HepG2 (cell line): ENCODE data around the gene SEPTIN12. TPM values are rescaled to one million over a fixed set of nuclear protein-coding genes. Genes with fewer than 3 reads are reported as not detected.

ENCODE experiments used
- BORCS8-MEF2B ChIP-seq: sonication (generic); formaldehyde crosslinking; IDR thresholded peaks from 2 replicates; pipeline ENCODE4 v1.8.0; 2022; ENCODE audit warnings: mild to moderate bottlenecking, missing genetic modification reagents
- ELF4 ChIP-seq: sonication (generic); formaldehyde crosslinking; IDR thresholded peaks from 2 replicates; pipeline ENCODE4 v1.5.0; 2020; ENCODE audit warnings: missing genetic modification reagents, mild to moderate bottlenecking, moderate library complexity, borderline replicate concordance
- HNRNPUL1 ChIP-seq: fragments of 200-400 bp; formaldehyde crosslinking; IDR thresholded peaks from 2 replicates; pipeline ENCODE4 v1.6.1; 2017; ENCODE audit warnings: low read depth, mild to moderate bottlenecking, low read length, moderate library complexity
- MIER3 ChIP-seq: IDR thresholded peaks from 2 replicates; pipeline ENCODE4 v1.6.1; 2016; ENCODE audit warnings: missing compliant biosample characterization, borderline replicate concordance
- NPAS2 ChIP-seq: sonication (generic); formaldehyde crosslinking; IDR thresholded peaks from 2 replicates; pipeline ENCODE4 v1.8.0; 2022; ENCODE audit warnings: mild to moderate bottlenecking, missing genetic modification reagents, borderline replicate concordance
- NR2F2 ChIP-seq: IDR thresholded peaks from 2 replicates; pipeline ENCODE4 v1.6.1; 2012; ENCODE audit warnings: low read depth, inconsistent platforms, borderline replicate concordance
- PAF1 ChIP-seq: IDR thresholded peaks from 2 replicates; pipeline ENCODE4 v1.6.1; 2016; ENCODE audit warnings: missing genetic modification reagents, missing compliant biosample characterization
- RAD51 ChIP-seq: fragments of 450-650 bp; IDR thresholded peaks from 2 replicates; pipeline ENCODE4 v1.6.1; 2016; ENCODE audit warnings: borderline replicate concordance
- SAP130 ChIP-seq: IDR thresholded peaks from 2 replicates; pipeline ENCODE4 v1.6.1; 2016; ENCODE audit warnings: low read depth
- SRY ChIP-seq: sonication (generic); formaldehyde crosslinking; IDR thresholded peaks from 2 replicates; pipeline ENCODE4 v1.8.0; 2022; ENCODE audit warnings: mild to moderate bottlenecking, missing genetic modification reagents
- THAP11 ChIP-seq: IDR thresholded peaks from 2 replicates; pipeline ENCODE4 v1.6.1; 2016; ENCODE audit warnings: missing biosample characterization, missing genetic modification reagents
- ZFP37 ChIP-seq: sonication (generic); formaldehyde crosslinking; IDR thresholded peaks from 2 replicates; pipeline ENCODE4 v1.4.0; 2020; ENCODE audit warnings: missing genetic modification reagents, borderline replicate concordance
- ZMYM4 ChIP-seq: sonication (generic); formaldehyde crosslinking; IDR thresholded peaks from 2 replicates; pipeline ENCODE4 v1.8.1; 2023; ENCODE audit warnings: mild to moderate bottlenecking, missing genetic modification reagents
- ZNF274 ChIP-seq: sonication (generic); formaldehyde crosslinking; IDR thresholded peaks from 2 replicates; pipeline ENCODE4 v1.5.1; 2020; ENCODE audit warnings: mild to moderate bottlenecking, missing genetic modification reagents
- ZNF329 ChIP-seq: sonication (generic); formaldehyde crosslinking; IDR thresholded peaks from 2 replicates; pipeline ENCODE4 v1.9.0; 2021; ENCODE audit warnings: low read depth, mild to moderate bottlenecking, missing genetic modification reagents
- ZNF589 ChIP-seq: sonication (generic); formaldehyde crosslinking; conservative IDR thresholded peaks from 2 replicates; pipeline ENCODE4 v1.8.0; 2022; ENCODE audit warnings: mild to moderate bottlenecking, moderate library complexity, missing genetic modification reagents
- ZNF670 ChIP-seq: sonication (generic); formaldehyde crosslinking; IDR thresholded peaks from 2 replicates; pipeline ENCODE4 v1.8.0; 2022; ENCODE audit warnings: mild to moderate bottlenecking, missing genetic modification reagents, borderline replicate concordance
- ZNF724P ChIP-seq: sonication (generic); formaldehyde crosslinking; IDR thresholded peaks from 2 replicates; pipeline ENCODE4 v1.8.0; 2022; ENCODE audit warnings: missing genetic modification reagents, borderline replicate concordance
- ZSCAN25 ChIP-seq: sonication (generic); formaldehyde crosslinking; IDR thresholded peaks from 2 replicates; pipeline ENCODE4 v1.8.0; 2022; ENCODE audit warnings: mild to moderate bottlenecking, missing genetic modification reagents
- ZSCAN9 ChIP-seq: IDR thresholded peaks from 2 replicates; pipeline ENCODE4 v1.6.1; 2016; ENCODE audit warnings: borderline replicate concordance
- polyA plus RNA-seq, 8 experiments: library from polyadenylated mRNA; depleted of rRNA in 3 of 8; stranded (reverse) in 7 of 8; unstranded in 1 of 8; fragments of >200 nt; fragmentation: Illumina TruSeq in 4 of 8; extraction: Trizol in 4 of 8; gene quantifications; 2 replicates each; pipeline versions ENCODE4 v1.2.1 to v1.2.3, GENCODE V29; 2011 to 2016; ENCODE audit warnings: low read depth in 4 of 8, missing spikeins in 1 of 8, mixed read lengths in 1 of 8; ENCODE audit not compliant: insufficient read depth in 1 of 8
- total RNA-seq, 5 experiments: library from RNA; depleted of rRNA; stranded (reverse); fragments of >200 nt; fragmentation: Illumina TruSeq; extraction: Trizol; gene quantifications; 2 replicates each; pipeline ENCODE4 v1.2.3, GENCODE V29; 2016; ENCODE audit warnings: low read depth in 1 of 5
- TF ChIP-seq, protein P1 (sequence below): sonication (generic); formaldehyde crosslinking; IDR thresholded peaks from 2 replicates; pipeline ENCODE4 v1.4.0; 2020; ENCODE audit warnings: missing genetic modification reagents, borderline replicate concordance
- TF ChIP-seq, protein P2 (sequence below): sonication (generic); formaldehyde crosslinking; IDR thresholded peaks from 2 replicates; pipeline ENCODE4 v1.4.0; 2020; ENCODE audit warnings: missing genetic modification reagents
- TF ChIP-seq, protein P3 (sequence below): sonication (generic); IDR thresholded peaks from 2 replicates; pipeline ENCODE4 v1.6.1; 2016; ENCODE audit warnings: low read depth, borderline replicate concordance

The SEPTIN12 gene
- total and polyA plus RNA-seq, 2 of the 13 experiments (the other 11 are each of a cell fraction or from before 2014, with no cell fraction given), result 0.22 TPM; not detected in 1

GRCh38 chr16:4734063-4734729, 53.9 kb downstream of the SEPTIN12 start, which contains the start of the genes ANKS3 and DNAAF8 (continued):
- TF ChIP-seq, protein P1, sequence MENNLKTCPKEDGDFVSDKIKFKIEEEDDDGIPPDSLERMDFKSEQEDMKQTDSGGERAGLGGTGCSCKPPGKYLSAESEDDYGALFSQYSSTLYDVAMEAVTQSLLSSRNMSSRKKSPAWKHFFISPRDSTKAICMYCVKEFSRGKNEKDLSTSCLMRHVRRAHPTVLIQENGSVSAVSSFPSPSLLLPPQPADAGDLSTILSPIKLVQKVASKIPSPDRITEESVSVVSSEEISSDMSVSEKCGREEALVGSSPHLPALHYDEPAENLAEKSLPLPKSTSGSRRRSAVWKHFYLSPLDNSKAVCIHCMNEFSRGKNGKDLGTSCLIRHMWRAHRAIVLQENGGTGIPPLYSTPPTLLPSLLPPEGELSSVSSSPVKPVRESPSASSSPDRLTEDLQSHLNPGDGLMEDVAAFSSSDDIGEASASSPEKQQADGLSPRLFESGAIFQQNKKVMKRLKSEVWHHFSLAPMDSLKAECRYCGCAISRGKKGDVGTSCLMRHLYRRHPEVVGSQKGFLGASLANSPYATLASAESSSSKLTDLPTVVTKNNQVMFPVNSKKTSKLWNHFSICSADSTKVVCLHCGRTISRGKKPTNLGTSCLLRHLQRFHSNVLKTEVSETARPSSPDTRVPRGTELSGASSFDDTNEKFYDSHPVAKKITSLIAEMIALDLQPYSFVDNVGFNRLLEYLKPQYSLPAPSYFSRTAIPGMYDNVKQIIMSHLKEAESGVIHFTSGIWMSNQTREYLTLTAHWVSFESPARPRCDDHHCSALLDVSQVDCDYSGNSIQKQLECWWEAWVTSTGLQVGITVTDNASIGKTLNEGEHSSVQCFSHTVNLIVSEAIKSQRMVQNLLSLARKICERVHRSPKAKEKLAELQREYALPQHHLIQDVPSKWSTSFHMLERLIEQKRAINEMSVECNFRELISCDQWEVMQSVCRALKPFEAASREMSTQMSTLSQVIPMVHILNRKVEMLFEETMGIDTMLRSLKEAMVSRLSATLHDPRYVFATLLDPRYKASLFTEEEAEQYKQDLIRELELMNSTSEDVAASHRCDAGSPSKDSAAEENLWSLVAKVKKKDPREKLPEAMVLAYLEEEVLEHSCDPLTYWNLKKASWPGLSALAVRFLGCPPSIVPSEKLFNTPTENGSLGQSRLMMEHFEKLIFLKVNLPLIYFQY (CRISPR knock-in tag), result peak; percentile 94
- TF ChIP-seq RAD51 (no peak), NR2F2 (no peak), NPAS2 (CRISPR knock-in tag) (no peak), ZNF329 (CRISPR knock-in tag) (no peak), SRY (CRISPR knock-in tag) (peak; percentile 82; the same call in 1 of the 2 replicates), ZNF670 (0 out of 2 replicates have a peak, but pooled peaks have one; percentile 78), MIER3 (CRISPR knock-in tag) (peak; percentile 33; the same call in 1 of the 2 replicates), PAF1 (CRISPR knock-in tag) (no peak), ZSCAN9 (CRISPR knock-in tag) (peak; percentile 68; the same call in 1 of the 2 replicates), ZFP37 (CRISPR knock-in tag) (no peak), SAP130 (peak; percentile 99), ZNF274 (CRISPR knock-in tag) (0 out of 2 replicates have a peak, but pooled peaks have one; percentile 13), BORCS8-MEF2B (CRISPR knock-in tag) (no peak; the same call in 1 of the 2 replicates), HNRNPUL1 (no peak), ZSCAN25 (CRISPR knock-in tag) (peak; percentile 26; the same call in 1 of the 2 replicates), THAP11 (CRISPR knock-in tag) (peak; percentile 96), ZNF589 (CRISPR knock-in tag) (peak; percentile 17; the same call in 1 of the 2 replicates), ELF4 (CRISPR knock-in tag) (no peak), ZMYM4 (CRISPR knock-in tag) (peak; percentile 72), ZNF724P (CRISPR knock-in tag) (0 out of 2 replicates have a peak, but pooled peaks have one; percentile 54)
- TF ChIP-seq, protein P2, sequence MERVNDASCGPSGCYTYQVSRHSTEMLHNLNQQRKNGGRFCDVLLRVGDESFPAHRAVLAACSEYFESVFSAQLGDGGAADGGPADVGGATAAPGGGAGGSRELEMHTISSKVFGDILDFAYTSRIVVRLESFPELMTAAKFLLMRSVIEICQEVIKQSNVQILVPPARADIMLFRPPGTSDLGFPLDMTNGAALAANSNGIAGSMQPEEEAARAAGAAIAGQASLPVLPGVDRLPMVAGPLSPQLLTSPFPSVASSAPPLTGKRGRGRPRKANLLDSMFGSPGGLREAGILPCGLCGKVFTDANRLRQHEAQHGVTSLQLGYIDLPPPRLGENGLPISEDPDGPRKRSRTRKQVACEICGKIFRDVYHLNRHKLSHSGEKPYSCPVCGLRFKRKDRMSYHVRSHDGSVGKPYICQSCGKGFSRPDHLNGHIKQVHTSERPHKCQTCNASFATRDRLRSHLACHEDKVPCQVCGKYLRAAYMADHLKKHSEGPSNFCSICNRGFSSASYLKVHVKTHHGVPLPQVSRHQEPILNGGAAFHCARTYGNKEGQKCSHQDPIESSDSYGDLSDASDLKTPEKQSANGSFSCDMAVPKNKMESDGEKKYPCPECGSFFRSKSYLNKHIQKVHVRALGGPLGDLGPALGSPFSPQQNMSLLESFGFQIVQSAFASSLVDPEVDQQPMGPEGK, result peak; percentile 93
- TF ChIP-seq, protein P3, sequence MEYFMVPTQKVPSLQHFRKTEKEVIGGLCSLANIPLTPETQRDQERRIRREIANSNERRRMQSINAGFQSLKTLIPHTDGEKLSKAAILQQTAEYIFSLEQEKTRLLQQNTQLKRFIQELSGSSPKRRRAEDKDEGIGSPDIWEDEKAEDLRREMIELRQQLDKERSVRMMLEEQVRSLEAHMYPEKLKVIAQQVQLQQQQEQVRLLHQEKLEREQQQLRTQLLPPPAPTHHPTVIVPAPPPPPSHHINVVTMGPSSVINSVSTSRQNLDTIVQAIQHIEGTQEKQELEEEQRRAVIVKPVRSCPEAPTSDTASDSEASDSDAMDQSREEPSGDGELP, result peak; percentile 51; the same call in 1 of the 2 replicates
